ENCODE results near the gene KLC1.

Gene KLC1

DNA sequence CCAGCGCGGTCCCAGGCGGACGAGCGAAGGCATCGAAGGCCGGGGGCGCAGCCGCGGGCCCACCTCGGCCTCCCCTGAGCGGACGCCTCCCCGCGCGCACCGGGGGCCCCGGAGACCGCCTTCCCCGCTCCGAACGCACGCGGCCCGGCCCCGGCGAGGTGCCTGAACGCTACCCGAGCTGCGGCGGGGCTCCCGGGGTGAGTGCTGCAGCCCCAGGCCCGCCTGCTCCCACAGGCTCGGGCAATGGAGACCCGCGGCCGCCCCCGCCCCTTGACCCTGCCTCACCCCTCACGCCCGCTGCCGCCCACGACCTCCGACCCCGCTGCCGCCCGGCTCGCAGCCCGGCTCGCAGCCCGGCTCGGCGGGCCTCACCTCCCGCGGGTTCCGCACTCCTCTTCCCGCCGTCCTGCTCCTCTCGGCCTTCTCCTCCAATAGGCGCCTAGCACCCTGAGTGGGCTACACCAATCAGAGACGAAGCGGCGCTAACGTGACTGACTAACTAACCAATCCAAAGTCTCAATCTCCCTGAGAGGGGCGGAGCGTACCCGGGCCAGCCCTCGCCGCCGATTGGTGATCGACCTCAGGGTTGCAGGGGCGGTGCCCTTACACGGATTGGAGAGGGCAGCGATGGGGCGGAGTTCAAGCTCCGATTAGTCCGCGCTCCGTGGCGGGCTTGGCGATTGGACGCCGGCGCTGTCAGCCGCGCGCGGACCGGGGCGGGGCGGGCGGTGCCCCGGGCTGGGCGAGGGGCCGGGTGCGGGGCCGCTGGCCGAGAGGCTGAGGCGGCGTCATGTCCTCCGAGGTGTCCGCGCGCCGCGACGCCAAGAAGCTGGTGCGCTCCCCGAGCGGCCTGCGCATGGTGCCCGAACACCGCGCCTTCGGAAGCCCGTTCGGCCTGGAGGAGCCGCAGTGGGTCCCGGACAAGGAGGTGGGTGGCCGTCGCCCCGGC, 86.3 kb downstream of the KLC1 start, which contains the start of the genes XRCC3 and ZFYVE21:
Gene XRCC3, minus strand, starts transcription at position 400 of the 949 bp plus-strand sequence. CDS start 4,364 bp downstream, outside the sequence.
Gene ZFYVE21, plus strand, starts transcription at position 759 of the 949 bp plus-strand sequence. Its CDS starts 32 bp downstream, at position 791.
- peak; percentile 100 for DNase-seq (ENCODE audit: low spot score)
- TF ChIP-seq, protein P1, sequence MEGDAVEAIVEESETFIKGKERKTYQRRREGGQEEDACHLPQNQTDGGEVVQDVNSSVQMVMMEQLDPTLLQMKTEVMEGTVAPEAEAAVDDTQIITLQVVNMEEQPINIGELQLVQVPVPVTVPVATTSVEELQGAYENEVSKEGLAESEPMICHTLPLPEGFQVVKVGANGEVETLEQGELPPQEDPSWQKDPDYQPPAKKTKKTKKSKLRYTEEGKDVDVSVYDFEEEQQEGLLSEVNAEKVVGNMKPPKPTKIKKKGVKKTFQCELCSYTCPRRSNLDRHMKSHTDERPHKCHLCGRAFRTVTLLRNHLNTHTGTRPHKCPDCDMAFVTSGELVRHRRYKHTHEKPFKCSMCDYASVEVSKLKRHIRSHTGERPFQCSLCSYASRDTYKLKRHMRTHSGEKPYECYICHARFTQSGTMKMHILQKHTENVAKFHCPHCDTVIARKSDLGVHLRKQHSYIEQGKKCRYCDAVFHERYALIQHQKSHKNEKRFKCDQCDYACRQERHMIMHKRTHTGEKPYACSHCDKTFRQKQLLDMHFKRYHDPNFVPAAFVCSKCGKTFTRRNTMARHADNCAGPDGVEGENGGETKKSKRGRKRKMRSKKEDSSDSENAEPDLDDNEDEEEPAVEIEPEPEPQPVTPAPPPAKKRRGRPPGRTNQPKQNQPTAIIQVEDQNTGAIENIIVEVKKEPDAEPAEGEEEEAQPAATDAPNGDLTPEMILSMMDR (IDR thresholded peaks at IDR 0.05; ENCODE audit: borderline replicate concordance, control extremely low read depth, extremely low read depth, insufficient read depth, missing control alignments) = no peak
- in situ Hi-C loops (cut with MboI; ENCODE audit: low sequenced_read_pairs, unreplicated experiment) = no loop called here

DNA sequence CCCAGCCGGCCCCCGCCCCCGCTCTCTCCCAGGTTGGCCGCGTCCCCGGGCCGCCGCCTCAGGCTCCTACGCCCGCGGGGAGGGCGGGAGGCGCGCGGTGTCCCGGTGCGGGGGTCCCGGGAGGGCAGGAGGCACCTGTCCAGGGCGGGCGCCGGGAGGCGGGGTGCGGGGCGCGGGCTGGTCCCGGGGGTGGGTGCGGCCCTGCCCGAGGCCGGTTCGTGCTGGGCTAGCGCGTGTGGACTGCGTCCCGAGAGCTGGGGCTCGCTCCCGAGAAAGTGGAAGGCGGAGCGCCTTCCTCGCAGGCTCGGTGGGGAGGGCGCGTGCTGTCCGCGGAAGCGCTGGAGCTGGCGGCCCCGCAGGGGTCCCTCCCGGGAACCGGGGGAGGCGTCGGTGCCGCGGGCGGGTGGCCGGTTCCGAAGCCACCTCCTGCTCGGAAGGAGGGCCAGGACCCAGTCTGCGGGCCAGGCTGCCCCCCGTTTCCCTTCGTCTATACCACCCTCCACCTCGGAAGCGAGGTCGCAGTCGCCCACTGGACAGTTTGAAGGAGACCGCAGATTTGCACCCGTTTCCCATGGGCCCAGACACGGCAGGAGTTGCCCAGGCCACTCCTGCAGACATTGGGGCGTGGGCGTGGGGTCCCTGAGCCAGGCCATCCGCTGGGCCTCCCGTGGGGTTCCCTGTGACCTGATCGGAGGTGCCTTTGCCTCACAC, 87.2 kb downstream of the KLC1 start:
- in situ Hi-C loops (cut with MboI; ENCODE audit: low sequenced_read_pairs, unreplicated experiment) = no loop called here
- TF ChIP-seq, protein P1 (IDR thresholded peaks at IDR 0.05; ENCODE audit: borderline replicate concordance, control extremely low read depth, extremely low read depth, insufficient read depth, missing control alignments) = no peak
- DNase-seq (ENCODE audit: low spot score) = peak; percentile 63

DNA sequence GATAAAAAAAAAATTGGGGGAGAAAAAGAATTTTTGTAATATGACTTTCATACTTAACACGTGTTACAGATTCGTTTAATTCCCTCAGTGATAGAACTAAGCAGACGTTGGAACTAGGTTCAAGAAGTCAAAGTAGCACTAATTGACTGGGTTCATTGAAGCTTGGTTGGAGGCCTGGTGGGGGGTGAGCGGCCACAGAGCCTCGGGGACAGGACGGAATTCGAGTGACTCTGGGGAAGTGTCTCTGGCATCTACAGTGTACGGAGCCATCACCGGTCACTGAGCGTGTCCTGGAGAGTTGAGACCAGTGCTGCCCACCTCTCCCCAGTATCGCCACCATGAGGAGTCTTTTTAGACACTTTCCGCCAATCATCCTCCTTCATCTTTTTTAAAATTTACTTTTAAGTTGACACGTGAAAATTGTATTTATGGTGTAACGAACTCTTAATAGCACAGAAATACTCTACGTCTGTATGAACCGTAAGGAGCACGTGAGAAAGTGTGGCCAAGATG, 87.9 kb downstream of the KLC1 start:
- no peak for DNase-seq (ENCODE audit: low spot score)
- in situ Hi-C loops (cut with MboI; ENCODE audit: low sequenced_read_pairs, unreplicated experiment) = no loop called here
- TF ChIP-seq, protein P1 (IDR thresholded peaks at IDR 0.05; ENCODE audit: borderline replicate concordance, control extremely low read depth, extremely low read depth, insufficient read depth, missing control alignments) = no peak

DNA sequence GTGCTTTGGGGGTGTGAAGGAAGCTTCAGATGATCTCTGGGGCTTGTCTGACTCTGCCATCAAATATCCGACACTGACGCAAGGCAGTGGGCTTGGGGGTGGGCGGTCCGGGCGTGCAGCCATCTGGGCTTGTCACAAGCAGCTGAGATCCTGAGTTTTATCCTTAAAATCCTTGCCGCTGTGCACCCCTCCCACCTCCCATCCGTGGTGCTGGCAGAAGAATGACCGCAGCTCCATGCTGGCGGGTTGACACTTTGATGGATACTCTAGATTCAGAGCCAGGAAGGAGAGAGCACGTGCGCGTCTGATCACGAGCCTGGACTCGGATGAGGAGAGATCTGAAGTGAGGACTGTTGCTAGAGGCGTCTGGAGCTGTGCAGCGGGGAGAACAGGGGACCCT, 89.6 kb downstream of the KLC1 start:
- in situ Hi-C loops (cut with MboI; ENCODE audit: low sequenced_read_pairs, unreplicated experiment) = no loop called here
- no peak for DNase-seq (ENCODE audit: low spot score)
- TF ChIP-seq, protein P1 (IDR thresholded peaks at IDR 0.05; ENCODE audit: borderline replicate concordance, control extremely low read depth, extremely low read depth, insufficient read depth, missing control alignments) = no peak

DNA sequence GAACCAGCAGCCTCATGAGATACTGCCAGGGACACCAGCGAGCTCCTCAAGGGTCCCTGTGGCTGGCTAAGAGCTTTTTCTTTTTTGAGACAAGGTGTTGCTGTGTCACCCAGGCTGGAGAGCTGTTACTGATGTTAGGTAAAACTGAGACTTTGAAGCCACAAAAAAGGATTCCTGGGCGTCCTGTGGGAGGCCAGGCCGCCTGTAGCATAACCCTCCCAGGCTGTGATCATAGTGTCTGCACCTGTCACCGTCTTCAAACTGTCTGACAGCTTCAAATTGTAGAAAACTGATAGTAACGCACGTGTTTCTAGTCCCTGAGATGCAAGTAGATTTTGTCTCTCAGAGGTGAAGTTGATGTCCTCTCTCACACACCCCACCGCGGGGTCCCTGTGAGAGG, 90.7 kb downstream of the KLC1 start:
- in situ Hi-C loops (cut with MboI; ENCODE audit: low sequenced_read_pairs, unreplicated experiment) = no loop called here
- TF ChIP-seq, protein P1 (IDR thresholded peaks at IDR 0.05; ENCODE audit: borderline replicate concordance, control extremely low read depth, extremely low read depth, insufficient read depth, missing control alignments) = no peak
- DNase-seq (ENCODE audit: low spot score) = no peak
